Non-pigmented ciliary epithelial cell (primary cell): ENCODE results near the gene CPSF2.
"Not testable (repeated sequence)": the region's sequence is repeated elsewhere in the genome, so short reads cannot be mapped to it uniquely, and the experiment has no call there.

Experiments
- DNase-seq: peaks from one replicate; pipeline ENCODE4 v3.0.0-alpha.2; 2010; ENCODE audit warnings: low read depth

The CPSF2 gene

GRCh38 chr14:92160619-92161018 is 38.9 kb downstream of the CPSF2 start:
- peak; percentile 79 for DNase-seq

GRCh38 chr14:92161521-92161920 is 39.8 kb downstream of the CPSF2 start:
- DNase-seq = no peak

- no peak for DNase-seq
Measured at GRCh38 chr14:92164958-92165357, 43.2 kb downstream of the CPSF2 start.

DNA sequence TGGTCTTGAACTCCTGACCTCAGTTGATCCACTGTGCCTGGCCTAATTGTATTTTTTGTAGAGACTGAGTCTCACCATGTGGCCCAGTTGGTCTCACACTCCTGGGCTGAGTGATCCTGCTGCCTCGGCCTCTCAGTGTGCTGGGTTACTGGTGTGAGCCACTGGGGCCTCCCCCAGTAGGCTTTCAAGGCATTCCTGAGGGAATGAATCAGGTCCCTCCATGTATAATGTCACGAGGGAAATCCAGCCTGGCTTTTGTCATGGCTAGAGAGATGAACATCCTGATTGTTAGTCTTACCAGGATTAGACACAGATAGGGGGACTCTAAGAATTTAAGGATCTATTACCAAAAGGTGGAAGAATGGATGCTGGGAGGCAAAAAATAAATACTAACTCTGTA is 51.9 kb downstream of the CPSF2 start:
- peak; percentile 15 for DNase-seq

GRCh38 chr14:92175811-92176210 is 54.0 kb downstream of the CPSF2 start:
- DNase-seq = no peak

DNA sequence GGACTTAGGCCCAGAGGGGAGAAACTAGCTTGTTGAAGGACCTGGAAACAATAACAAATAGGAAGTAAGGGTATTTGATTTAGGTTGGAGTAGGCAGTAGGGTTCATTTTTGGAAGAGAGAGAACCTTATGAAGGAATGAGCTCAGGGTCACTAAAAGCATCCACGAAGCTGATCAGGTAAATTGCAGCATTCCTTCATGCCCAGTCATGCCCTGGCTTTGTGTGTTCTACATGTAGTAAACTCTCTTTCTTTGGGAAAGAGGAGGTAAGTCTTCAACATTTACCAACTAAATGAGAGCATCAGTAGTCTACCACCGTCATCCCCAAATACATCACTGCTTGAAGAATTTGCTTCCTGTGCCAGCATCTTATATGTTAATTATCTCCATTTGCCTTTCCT is 54.7 kb downstream of the CPSF2 start:
- DNase-seq = no peak

DNA sequence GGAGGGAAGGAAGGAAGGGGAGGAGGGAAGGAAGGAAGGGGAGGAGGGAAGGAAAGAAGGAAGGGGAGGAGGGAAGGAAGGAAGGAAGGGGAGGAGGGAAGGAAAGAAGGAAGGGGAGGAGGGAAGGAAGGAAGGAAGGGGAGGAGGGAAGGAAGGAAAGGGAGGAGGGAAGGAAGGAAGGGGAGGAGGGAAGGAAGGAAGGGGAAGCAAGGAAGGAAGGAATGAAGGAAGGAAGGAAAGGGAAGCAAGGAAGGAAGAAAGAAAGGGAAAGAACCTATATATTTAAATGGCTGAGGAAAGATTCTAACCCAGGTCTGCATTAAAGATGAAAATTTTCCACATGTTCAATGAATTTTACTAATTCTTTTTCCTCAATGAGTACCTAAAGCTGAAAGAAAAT is 57.4 kb downstream of the CPSF2 start:
- DNase-seq = not testable (repeated sequence)

GRCh38 chr14:92185559-92185958 is 63.8 kb downstream of the CPSF2 start:
- DNase-seq = no peak

DNA sequence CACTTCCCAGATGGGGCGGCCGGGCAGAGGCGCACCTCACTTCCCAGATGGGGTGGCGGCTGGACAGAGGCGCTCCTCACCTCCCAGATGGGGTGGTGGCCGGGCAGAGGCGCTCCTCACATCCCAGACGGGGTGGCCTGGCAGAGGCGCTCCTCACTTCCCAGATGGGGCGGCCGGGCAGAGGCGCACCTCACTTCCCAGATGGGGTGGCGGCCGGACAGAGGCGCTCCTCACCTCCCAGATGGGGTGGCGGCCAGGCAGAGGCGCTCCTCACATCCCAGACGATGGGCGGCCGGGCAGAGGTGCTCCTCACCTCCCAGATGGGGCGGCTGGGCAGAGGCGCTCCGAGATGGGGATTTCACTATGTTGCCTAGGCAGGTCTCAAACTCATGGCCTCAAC is 65.8 kb downstream of the CPSF2 start:
- not testable (repeated sequence) for DNase-seq

GRCh38 chr14:92190768-92191167 is 69.0 kb downstream of the CPSF2 start:
- DNase-seq = no peak

DNA sequence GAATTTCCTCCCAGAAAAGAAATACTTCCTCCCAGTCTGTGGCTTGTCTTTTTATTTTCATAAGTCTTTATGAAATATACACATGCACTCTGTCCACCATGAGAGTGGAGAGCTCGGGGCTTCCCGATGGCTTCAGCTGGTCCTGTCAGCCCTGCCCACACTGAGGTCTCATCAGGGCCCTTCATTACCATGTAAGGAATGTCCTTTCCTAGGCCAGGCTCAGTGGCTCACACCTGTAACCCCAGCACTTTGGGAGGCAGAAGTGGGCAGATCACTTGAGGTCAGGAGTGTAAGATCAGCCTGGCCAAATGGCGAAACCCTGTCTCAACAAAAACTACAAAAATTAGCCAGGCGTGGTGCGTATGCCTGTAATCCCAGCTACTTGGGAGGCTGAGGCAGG is 77.0 kb downstream of the CPSF2 start:
- DNase-seq = no peak

DNA sequence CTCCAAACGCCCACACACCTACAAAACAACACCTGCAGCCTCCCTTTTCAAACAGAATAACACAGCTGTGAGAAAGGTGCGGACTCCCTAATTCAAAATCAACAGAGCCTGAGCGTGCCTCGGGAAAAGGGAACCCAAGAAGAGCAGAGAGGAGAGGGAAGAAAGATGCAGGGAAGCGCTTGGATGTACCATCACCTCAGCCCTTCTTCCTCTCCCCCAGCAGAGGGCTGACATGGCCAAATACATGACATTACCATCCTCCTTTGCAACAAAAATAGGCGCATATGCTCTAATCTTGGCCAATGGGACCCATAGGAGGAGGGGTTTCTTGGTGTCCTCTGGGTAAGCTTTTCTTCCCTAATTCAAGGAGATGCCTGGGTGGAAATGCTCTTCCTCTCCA is 78.0 kb downstream of the CPSF2 start:
- DNase-seq = no peak

DNA sequence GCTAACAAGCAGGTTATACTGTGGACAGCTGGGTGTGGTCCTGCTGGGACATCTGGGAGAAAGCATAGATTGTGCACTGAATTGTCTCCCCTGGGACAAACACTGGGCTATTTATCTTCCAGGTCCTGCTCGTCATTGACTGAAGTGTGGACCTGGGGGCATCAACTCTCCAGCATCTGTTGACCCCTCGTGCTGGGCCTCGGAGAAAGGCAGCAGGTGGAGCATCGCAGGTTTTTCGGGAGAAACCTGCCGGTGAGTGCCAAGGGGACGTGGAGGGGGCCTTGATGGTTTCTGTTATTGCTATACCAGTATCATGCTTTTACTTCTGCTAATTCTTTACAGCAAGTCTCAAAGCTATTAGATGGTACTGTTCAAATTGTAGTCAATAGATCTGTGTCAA is 81.3 kb downstream of the CPSF2 start:
- no peak for DNase-seq

DNA sequence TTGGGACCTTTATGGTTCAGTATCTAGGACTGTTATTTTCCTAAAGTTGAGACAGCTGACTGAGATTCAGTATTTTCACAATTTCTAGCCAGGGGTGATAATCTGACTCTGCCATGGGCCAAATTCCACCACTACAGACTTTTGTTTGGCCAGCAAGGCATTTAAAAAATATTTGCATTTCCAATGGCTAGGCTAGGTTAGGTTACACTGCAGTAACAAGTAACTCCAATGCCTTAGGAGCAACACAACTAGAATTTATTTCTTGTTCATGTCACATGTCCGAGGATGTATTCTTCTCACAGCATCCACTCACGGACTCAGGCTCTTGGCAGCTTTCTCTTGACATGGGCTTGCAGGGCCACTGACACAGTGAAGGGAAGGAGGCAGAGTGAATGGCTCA is 83.0 kb downstream of the CPSF2 start:
- DNase-seq = no peak

DNA sequence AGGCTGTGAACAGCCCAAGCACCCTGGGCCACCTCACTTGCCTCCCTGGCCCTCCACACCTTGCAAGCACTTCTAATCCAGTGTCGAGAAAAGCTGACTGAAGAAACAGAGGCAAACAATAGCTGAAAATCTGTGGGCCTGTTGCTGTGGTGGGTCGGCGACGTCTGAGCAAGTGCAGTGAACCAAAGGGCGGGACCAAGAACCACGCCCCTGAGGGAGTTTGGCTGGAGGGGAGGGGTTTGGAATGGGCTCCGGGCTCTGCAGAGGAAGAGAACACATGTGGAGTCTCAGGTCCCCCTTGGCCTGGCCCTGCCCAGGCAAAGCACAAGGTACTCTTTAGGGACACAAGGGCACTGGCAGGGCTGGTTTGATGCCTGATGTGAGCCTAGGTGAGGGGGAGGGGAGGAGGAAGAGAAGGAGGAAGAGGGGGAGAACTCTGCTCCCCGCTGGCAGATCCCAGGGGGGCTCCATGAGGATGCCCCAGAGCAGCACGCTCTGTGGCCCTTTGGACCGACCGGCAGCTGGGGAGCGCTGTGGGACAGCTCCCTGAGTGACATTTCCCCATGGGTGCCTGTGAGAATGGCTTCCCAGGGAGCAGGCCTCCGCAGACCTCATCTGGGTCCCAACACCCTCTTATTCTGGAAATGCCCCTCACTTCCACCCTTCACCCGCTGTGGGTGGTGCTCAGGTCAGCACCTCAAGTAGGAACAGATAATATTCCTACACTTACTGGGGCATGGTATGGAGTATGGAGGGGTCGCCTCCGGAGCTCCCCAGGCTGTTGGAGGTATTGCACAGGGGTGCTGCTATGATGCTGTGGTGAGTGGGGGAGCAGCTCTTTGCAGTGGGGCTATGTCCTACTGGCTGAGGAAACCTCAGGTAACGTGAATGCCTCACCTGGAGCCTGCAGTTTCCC is 85.5 kb downstream of the CPSF2 start:
- no peak for DNase-seq

- no peak for DNase-seq
Measured at GRCh38 chr14:92207928-92208265, 86.1 kb downstream of the CPSF2 start.

GRCh38 chr14:92209141-92209540 is 87.4 kb downstream of the CPSF2 start:
- no peak for DNase-seq

- DNase-seq = not testable (repeated sequence)
Measured at GRCh38 chr14:92213125-92213524, 91.4 kb downstream of the CPSF2 start.

DNA sequence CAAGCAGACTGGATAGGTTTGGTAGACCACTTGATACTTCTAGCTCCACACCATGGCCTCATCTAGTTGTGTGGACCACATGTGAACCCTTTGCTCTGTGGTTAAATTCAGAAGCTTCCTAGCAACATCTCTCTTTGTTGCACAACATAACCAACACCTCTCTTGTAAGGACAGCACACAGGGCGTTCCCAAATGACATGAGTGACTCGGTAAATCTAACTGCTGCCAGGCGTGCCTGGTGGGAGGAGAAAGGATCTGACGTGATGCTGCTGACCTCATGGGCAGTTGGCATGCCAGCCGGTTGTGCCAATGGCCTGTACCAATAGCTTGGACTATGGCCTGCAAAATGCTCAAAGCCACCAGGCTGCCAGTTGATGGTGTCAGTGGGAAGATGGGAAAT is 93.8 kb downstream of the CPSF2 start:
- no peak for DNase-seq

DNA sequence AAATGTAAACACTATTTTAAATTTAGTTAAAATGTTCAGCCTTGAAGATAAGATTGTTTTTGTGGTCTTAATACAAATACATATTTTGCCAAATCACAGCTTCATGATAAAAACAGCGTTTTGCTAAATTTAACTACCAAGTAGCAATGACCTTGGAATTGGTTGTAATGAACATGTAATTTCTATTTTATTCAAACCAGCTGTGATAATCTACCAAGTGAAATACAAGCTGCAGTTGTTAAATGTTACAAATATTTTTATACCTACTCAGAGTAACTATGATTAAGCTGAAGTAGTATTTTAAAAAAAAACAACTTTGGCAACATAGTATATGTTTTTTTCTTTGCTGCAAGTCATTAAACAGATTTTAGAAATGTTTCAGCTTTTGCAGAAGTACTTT is 96.2 kb downstream of the CPSF2 start:
- no peak for DNase-seq
